ENCODE results near the gene CCL8.

- no peak for TF ChIP-seq CTCF (IDR thresholded peaks at IDR 0.05; ENCODE audit: poor library complexity)
- TF ChIP-seq EZH2 (IDR thresholded peaks at IDR 0.05; ENCODE audit: borderline replicate concordance) = no peak
- no peak for TF ChIP-seq EZH2phosphoT487 (IDR thresholded peaks at IDR 0.05; ENCODE audit: low read depth, severe bottlenecking, unreplicated experiment)
Observed at GRCh38 chr17:34319039-34319483, at the start of gene CCL8.

Measured in hepatocyte (in vitro differentiated cells).